HUES48 (cell line): ENCODE measurements around the gene ATG10.

Experiments used
- H3K27ac ChIP-seq: one replicate; pipeline ENCODE4 v1.7.0; 2013; ENCODE audit warnings: low read depth, low read length, inconsistent platforms
- H3K27me3 ChIP-seq: 2 replicates; pipeline ENCODE4 v1.6.1; 2013; ENCODE audit warnings: mild to moderate bottlenecking, low read length; ENCODE audit not compliant: control insufficient read depth, insufficient read depth
- H3K36me3 ChIP-seq: 2 replicates; pipeline ENCODE4 v1.6.1; 2013; ENCODE audit warnings: low read length; ENCODE audit not compliant: control insufficient read depth, insufficient read depth
- H3K4me1 ChIP-seq: 2 replicates; pipeline ENCODE4 v1.6.1; 2013; ENCODE audit warnings: mild to moderate bottlenecking, low read length; ENCODE audit not compliant: control insufficient read depth, insufficient read depth
- H3K4me3 ChIP-seq: 2 replicates; pipeline ENCODE4 v1.5.1; 2013; ENCODE audit warnings: mild to moderate bottlenecking, low read depth, low read length
- H3K9ac ChIP-seq: 2 replicates; pipeline ENCODE4 v1.6.1; 2013; ENCODE audit warnings: mild to moderate bottlenecking, low read depth, low read length, moderate library complexity
- H3K9me3 ChIP-seq: 2 replicates; pipeline ENCODE4 v1.6.1; 2013; ENCODE audit warnings: low read length; ENCODE audit not compliant: control insufficient read depth, insufficient read depth

The ATG10 gene

DNA sequence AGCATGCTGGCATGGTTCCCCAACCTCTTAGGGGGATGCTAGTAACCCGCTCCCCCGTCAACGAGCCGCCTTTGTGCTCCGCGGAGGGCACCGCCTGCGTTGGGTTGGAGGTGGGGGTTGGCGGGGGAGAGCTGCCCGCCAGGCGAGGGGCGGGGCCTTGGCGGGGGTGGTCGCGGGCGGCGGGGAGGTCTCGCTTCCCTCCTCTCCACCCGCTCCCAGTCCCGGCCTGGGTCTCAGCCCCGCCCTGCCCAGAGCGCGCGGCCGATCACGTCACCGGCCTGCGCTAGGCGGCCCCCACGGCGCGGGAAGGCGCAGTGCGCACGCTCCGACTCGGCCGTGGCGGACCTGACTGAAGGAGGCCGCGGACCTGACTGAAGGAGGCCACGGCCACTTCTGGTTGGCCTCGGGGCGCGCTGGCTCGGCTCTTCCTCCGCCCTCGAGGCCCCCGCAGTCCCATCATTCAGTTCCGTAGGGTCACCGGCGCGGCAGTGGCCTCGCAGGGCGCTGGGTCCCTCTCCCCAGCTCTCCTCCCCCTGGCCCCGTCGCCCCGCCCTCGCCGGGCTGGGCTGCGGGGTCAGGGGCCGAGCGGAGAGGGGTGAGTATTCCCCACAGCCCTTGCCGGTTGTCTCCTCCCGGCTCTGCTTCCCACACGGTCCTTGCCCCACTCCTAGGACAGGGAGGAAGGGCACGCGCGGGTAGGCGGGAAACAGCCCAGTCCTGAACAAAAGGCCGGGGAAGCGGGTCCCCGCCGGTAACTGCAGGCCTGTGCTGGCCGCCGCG is at the start of gene ATG10:
ATG10 (plus strand) TSS at position 312 of the 780 bp plus-strand sequence. CDS start 15,548 bp downstream, outside the sequence.
- Histone ChIP-seq H3K9me3 (no peaks in the 10 kb centered on the region), H3K9ac (peak within 1 kb of the TSS; percentile 93), H3K4me1 (peaks cover 26% of the 10 kb centered on the region), H3K27me3 (no peaks in the 10 kb centered on the region), H3K27ac (peak within 1 kb of the TSS; percentile 99), H3K36me3 (peaks cover 7% of the 10 kb centered on the region; the same call in 1 of the 2 replicates), H3K4me3 (peak within 1 kb of the TSS; percentile 77)

DNA sequence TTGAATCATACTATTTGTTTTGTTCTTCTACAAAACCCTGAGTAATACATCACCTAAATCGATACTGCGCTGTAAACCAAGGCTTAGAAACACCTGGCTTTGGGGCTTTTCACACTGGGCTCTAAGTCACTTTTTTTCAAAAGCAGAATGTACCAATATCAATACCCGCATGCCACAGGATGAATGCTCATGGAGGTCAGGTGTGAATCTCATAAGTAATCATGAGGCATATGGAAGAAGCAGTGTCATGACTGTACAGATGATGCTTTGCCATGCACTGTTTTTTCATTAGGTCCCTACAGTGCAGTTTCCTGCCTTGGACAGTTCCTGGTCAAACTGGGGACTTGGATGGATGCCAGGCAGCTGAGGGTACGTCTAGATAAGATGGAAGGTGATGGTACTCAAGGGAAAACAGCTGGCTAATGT is 49.0 kb upstream of the ATG10 start:
- no peak overlapping the region for H3K4me3 ChIP-seq
- no peak overlapping the region for H3K9ac ChIP-seq
- H3K4me1 ChIP-seq, result no peaks in the 10 kb centered on the region
- H3K9me3 ChIP-seq, result no peaks in the 10 kb centered on the region
- no peaks in the 10 kb centered on the region for H3K27me3 ChIP-seq
- H3K36me3 ChIP-seq, result no peaks in the 10 kb centered on the region
- H3K27ac ChIP-seq, result no peak overlapping the region

DNA sequence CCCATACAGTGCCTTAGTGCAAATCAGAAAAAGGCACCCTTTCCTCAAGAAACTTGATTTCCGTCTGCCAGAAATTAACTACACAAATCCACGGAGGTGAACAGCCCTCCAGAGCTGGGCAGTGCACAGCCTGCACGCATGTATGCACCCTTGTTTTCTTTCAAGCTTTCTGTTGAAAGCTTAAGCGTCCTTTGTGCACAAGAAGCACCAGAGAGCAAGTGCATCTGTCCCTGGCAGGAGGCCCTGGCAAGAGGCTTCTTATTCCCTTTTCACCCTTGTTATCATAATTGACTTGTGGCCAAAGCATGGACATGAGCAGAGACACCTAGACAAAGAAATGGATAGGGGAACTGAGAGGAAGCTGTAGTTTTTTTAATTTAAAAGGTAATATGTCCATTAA is 47.4 kb upstream of the ATG10 start:
- Histone ChIP-seq H3K9ac (no peak overlapping the region), H3K9me3 (no peaks in the 10 kb centered on the region), H3K27me3 (no peaks in the 10 kb centered on the region), H3K4me1 (no peaks in the 10 kb centered on the region), H3K27ac (no peak overlapping the region), H3K4me3 (no peak overlapping the region), H3K36me3 (no peaks in the 10 kb centered on the region)

DNA sequence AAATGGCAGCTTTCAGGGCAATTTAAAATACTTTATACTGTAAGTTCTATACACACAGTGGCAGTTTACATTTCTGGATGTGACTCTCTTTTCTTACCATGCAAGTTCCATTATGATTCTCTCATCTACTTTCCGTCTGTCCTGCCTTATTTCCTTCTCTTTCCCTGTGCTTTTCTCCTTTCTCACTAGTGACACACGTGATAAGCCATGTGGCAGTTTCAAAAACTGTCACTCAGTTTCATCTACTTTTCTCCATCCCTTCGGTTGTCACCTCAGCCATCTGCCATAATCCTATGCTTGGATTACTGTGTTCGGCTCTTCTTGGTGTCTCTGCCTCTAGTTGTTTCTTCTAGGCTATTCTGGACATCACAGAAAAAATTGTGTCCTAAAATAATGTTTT is 46.8 kb upstream of the ATG10 start:
- Histone ChIP-seq H3K27me3 (no peaks in the 10 kb centered on the region), H3K9ac (no peak overlapping the region), H3K4me3 (no peak overlapping the region), H3K9me3 (no peaks in the 10 kb centered on the region), H3K4me1 (no peaks in the 10 kb centered on the region), H3K36me3 (no peaks in the 10 kb centered on the region), H3K27ac (no peak overlapping the region)

DNA sequence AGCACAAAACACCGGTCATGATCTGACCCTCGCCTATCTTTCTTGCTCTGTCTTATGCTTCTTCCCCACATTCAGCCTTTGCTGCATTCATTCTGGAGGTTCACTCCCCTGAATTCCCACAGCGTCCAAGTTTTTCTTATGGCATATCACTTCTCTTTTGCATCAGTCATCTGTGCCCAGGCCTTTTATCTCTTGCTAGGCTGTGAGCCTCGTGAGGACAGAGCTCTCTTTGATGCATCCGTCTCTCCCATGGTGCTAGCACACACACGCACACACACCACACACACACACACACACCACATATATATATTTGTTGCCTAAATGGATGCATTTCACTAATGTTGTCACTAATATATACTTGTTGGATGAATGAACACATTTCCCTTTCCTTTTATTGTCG is 45.8 kb upstream of the ATG10 start:
- no peak overlapping the region for H3K4me3 ChIP-seq
- no peak overlapping the region for H3K27ac ChIP-seq
- H3K9me3 ChIP-seq, result no peaks in the 10 kb centered on the region
- no peaks in the 10 kb centered on the region for H3K36me3 ChIP-seq
- no peaks in the 10 kb centered on the region for H3K4me1 ChIP-seq
- H3K27me3 ChIP-seq, result no peaks in the 10 kb centered on the region
- H3K9ac ChIP-seq, result no peak overlapping the region

DNA sequence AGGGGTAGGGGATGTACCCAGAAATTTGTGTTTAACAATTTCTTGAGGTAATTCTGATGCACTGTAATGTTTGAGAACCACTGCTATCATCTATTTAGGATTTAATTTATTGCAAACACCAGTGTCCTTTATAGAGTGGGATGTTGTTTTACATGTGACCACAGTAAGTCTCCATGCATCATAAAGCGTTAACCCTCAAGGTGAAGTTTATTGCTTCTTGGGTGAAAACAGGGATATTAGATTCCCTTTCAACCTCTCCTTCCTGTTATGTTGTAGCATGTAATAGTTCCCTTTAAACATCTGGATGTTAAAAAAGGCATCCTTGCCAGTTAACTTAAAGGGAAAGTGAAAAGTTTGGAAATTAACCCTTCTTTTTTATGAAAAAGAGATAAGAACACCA is 35.8 kb upstream of the ATG10 start:
- Histone ChIP-seq H3K9ac (no peak overlapping the region), H3K9me3 (peaks cover 4% of the 10 kb centered on the region; the same call in 1 of the 2 replicates), H3K4me3 (no peak overlapping the region), H3K27me3 (no peaks in the 10 kb centered on the region), H3K4me1 (no peaks in the 10 kb centered on the region), H3K36me3 (no peaks in the 10 kb centered on the region), H3K27ac (no peak overlapping the region)

DNA sequence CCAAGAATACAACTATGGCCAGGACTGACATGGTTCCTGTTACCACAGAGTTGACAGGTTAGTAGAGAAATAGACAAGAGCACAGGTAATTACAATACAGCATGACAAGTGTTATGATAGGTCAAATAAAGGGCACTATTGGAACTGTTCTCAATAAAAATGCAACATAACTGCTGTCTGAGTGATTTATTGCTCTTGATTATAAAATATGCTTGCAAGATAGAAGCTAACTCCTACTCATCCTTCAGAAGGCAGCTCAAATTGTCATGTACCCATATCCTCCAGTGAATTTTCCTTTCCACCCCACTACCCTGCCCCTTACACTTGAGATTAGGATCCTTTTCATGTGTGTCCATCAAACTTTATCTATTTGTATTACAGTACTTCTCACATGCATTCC is 35.1 kb upstream of the ATG10 start:
- Histone ChIP-seq H3K27me3 (no peaks in the 10 kb centered on the region), H3K36me3 (no peaks in the 10 kb centered on the region), H3K4me3 (no peak overlapping the region), H3K9ac (no peak overlapping the region), H3K9me3 (peaks cover 9% of the 10 kb centered on the region; the same call in 1 of the 2 replicates), H3K27ac (no peak overlapping the region), H3K4me1 (no peaks in the 10 kb centered on the region)

DNA sequence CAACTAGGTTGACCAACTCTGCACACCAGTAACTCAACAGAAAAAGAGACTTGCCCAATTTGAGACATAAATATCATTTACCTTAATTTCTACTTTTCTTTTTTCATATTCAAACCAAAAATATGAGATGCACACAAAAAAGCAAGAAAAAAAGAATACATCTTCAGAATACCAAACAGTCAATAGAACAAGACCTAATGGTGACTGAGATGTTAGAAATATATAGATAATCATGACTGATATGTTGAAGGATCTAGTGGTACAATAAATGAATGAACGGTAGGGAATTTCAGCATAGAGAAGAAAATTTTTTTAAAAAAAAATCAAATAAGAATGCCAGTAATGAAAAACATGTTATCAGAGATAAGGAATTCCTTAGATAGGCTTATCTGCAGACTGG is 29.1 kb upstream of the ATG10 start:
- Histone ChIP-seq H3K36me3 (no peaks in the 10 kb centered on the region), H3K9me3 (peaks cover 15% of the 10 kb centered on the region)

DNA sequence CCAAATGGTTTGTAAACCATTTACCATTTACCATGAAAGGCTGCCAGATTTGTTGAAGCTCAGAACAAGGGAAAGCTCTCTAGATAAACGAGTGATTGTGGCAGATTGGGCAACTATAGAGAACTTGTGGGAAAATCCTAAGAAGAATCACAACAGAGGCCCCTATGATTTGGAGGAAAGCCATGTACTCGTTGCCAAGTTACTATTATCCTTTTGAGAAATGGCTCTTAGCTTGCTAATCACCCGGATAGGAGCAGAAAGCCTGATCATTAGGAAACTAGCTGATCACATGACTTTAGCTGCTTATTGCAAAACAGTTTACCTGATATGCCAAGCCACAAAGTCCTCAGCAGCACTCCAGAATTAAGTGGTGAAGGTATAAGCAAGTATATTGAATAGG is 23.5 kb upstream of the ATG10 start:
- Histone ChIP-seq H3K9ac (no peak overlapping the region), H3K36me3 (no peaks in the 10 kb centered on the region)

More for the DNA sequence above, 29.1 kb upstream of the ATG10 start:
- Histone ChIP-seq H3K27me3 (no peaks in the 10 kb centered on the region), H3K27ac (no peak overlapping the region), H3K4me3 (no peak overlapping the region), H3K9ac (no peak overlapping the region), H3K4me1 (no peaks in the 10 kb centered on the region)

DNA sequence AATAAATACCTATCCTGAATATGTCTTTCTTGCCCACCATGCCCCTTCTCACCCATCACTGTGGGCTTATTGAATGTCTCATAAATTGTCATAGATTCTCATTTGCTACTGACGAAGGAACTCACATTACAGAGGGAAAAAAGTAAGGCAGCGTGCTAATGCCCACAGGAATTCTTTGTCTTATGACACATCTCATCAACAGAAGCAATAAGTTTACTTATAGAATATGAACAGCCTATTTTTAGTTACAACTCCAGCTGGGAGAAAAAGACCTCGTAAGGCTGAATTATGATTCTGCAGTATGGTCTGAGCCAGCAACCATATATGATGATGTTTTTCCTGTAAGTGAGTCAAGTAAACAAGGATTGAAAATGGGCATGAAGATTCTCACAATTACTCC is 22.4 kb upstream of the ATG10 start:
- H3K27me3 ChIP-seq, result no peaks in the 10 kb centered on the region
- H3K36me3 ChIP-seq, result no peaks in the 10 kb centered on the region
- H3K9me3 ChIP-seq, result no peaks in the 10 kb centered on the region
- H3K4me3 ChIP-seq, result no peak overlapping the region
- H3K4me1 ChIP-seq, result peaks cover 11% of the 10 kb centered on the region
- no peak overlapping the region for H3K27ac ChIP-seq
- H3K9ac ChIP-seq, result no peak overlapping the region

More for the DNA sequence above, 23.5 kb upstream of the ATG10 start:
- Histone ChIP-seq H3K4me1 (peaks cover 11% of the 10 kb centered on the region), H3K27ac (no peak overlapping the region), H3K9me3 (no peaks in the 10 kb centered on the region), H3K27me3 (no peaks in the 10 kb centered on the region), H3K4me3 (no peak overlapping the region)

DNA sequence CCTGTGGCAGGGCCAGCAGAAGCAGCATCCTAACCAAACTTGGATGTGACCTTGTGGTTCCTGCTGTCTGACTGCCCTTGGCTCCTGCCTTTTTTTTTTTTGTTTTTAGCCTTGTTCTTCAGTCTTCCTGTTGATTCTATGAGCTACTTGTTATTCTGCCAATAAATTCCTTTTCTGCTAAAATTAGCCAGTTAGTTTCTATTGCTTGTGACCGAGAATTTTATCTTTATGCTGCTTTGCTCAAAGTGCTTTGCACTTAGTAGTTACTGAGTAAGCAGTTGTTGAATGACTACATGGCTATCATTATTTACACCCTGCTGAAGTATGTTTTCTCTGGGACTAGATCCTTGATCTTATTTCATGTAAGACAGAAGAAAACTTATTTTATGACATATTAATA is 20.8 kb upstream of the ATG10 start:
- no peaks in the 10 kb centered on the region for H3K36me3 ChIP-seq
- H3K4me3 ChIP-seq, result no peak overlapping the region
- H3K4me1 ChIP-seq, result peaks cover 11% of the 10 kb centered on the region
- no peak overlapping the region for H3K9ac ChIP-seq
- no peak overlapping the region for H3K27ac ChIP-seq
- no peaks in the 10 kb centered on the region for H3K27me3 ChIP-seq
- H3K9me3 ChIP-seq, result no peaks in the 10 kb centered on the region
